HS-5 (cell line): ENCODE results near the gene TMEM273.

Experiments used
- DNase-seq: peaks from one replicate; pipeline ENCODE4 v3.0.0-alpha.2; 2012; ENCODE audit warnings: low read depth

Gene TMEM273

DNA sequence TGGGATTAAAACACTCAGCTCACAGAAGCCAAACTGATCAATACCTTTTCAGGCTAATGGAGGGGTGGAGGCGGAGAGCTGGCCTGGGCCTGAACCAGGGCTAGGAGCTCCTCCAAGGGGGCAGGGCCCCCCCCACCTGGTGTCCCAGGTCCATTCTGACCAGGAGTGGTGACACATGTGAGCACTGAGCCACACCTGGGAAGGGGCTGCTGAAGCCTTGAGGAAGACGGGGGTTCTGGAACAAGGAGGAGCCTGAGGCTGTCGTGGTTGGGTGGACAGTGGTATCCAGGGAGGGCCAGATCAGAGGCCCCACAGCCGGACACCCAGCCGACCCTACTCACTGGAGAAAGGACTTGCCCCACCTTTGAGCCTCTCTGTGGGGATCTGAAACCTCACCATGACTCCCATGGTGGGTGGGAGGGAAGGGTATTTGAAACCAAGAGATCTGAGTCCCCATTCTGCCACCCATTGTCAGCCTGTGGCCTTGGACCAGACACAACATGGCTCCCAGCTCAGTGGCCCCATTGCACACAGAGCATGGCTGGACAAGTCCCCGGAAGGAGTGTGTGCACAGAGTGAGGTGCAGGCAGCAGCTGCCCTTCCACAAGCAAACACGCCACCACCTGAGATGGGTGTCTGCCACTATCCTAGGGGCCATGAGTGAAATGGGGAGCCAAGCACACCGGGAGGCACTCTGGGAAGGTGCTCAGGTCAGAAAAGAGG lies 12.4 kb downstream of the TMEM273 start:
- no peak for DNase-seq

DNA sequence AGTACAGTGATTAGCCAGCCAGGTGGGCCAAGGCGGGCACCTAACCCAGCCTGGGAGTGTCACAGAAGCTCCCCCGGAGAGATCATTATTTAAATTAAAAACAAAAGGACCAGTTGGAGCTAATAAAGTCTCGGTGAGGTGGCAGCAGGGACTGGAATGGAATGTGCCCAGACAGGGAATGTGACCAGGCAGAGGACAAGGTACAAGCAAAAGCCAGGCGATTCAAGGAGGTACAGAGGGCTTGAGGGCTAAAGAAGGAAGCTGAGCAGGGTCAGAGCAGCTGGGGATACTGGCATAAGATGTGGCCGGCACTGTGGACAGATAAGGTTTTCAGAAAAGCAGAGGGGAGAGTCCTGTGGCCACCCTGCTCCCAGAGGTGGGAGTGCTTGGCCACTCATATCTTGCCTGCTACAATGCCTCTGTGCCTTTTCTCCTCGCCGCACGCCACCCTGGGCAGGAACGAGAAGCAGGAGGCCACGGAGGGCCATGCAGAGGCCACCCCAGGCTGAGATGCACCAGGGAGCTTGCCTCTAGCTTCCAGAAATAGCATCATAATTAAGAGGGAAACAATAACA lies 13.2 kb downstream of the TMEM273 start:
- no peak for DNase-seq

GRCh38 chr10:49174261-49174925 lies 13.8 kb downstream of the TMEM273 start:
- no peak for DNase-seq

- DNase-seq, result no peak
Observed at GRCh38 chr10:49173853-49174252, 14.3 kb downstream of the TMEM273 start.

DNA sequence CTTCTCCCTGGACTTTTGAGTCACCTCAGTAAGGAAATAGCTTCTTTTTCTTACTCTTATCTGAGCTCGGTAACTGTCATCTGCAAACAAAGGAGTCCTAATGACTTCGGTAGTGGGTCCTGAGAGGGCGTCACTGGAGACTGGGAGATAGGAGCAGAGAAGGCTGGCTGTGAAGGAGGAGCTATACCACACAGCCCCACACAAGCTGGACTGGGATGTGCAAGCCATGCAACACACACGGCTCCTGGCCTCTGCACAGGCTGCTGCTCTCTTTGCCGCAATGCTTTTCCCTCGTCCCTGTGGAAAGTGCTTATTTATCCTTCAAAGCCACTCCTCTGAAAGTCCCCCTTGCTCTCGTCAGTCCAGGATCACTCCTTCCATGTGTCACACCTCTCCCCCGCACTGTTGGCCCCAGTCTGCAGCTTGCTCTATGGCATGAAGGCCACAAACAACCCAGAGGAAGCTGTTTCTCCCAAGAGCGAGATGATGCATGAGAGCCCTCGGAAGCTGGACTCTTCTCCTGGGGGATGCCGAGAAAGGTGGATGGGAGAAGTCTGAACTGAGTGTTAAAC lies 14.9 kb downstream of the TMEM273 start:
- DNase-seq, result no peak

- DNase-seq, result no peak
Observed at GRCh38 chr10:49172777-49173132, 15.4 kb downstream of the TMEM273 start.

- no peak for DNase-seq
Observed at GRCh38 chr10:49172061-49172776, 16.0 kb downstream of the TMEM273 start.

- DNase-seq, result no peak
Observed at GRCh38 chr10:49171326-49172060, 16.7 kb downstream of the TMEM273 start.

DNA sequence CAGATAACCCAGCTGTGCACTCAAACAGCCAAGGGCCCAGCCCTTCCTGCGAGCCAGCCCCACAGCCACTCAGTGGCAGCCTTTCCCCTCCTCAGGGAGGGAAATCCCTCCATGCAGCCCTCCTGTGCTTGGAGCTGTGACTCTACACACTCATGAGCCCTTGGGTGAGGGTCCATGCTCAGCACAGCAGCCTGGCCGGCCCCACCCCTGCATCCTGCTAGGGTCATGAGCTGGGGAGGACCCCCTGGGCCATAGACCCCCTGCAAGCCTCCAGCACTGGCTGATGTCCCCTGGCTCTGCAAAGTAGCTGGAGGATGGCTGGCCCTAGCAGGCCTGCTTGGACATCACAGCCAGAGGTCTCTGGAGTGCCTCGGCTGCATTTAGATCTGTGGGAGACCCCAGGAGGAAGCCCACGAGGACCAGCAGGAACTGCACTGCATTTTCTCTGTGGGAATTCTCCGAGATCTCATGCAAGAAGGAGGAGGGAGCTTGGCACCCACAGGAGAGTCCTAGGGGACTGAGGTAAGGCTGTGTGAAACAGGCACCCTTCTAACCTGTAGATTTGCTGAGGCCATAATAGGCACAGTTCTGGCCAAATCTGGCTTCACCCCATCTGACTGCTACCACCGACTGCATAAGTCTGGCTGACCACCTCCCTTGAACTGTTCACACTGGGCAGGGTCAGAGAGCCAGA lies 17.4 kb downstream of the TMEM273 start:
- no peak for DNase-seq

GRCh38 chr10:49169776-49170175 lies 18.4 kb downstream of the TMEM273 start:
- DNase-seq, result no peak

DNA sequence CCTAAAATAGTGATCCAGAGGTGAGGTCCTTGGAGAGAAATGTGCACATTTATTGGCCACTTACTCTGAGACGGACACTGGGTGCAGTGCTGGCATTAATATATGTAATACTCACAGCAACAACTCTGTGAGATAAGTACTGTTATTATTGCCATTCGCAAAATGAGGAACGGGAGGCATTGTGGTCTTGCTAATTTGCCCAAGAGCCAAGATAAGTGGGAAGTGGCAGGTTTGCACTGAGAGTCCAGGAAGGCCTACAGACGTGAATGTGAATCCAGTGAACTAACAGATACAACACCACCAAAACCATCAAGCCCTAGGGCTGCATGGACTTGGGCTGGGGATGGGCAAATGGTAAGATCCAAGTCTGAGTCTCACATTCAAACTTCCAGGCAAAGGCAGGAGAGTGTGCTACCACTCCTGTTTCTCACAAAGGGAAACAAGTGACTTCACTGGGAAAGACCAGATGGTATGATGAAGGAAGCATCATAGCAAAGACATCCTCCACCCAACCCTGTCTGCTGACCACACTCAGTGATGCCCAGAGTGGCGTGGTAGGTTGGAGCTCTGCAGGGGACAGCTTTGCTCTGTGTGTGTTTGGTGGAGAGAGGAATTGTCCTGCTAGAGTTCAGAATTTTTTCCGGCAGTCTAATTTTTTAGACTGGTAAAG lies 19.2 kb downstream of the TMEM273 start:
- no peak for DNase-seq

GRCh38 chr10:49168171-49168540 lies 20.0 kb downstream of the TMEM273 start:
- DNase-seq, result no peak

- no peak for DNase-seq
Observed at GRCh38 chr10:49167425-49168170, 20.6 kb downstream of the TMEM273 start.

GRCh38 chr10:49166484-49167400 lies 21.4 kb downstream of the TMEM273 start:
- no peak for DNase-seq

DNA sequence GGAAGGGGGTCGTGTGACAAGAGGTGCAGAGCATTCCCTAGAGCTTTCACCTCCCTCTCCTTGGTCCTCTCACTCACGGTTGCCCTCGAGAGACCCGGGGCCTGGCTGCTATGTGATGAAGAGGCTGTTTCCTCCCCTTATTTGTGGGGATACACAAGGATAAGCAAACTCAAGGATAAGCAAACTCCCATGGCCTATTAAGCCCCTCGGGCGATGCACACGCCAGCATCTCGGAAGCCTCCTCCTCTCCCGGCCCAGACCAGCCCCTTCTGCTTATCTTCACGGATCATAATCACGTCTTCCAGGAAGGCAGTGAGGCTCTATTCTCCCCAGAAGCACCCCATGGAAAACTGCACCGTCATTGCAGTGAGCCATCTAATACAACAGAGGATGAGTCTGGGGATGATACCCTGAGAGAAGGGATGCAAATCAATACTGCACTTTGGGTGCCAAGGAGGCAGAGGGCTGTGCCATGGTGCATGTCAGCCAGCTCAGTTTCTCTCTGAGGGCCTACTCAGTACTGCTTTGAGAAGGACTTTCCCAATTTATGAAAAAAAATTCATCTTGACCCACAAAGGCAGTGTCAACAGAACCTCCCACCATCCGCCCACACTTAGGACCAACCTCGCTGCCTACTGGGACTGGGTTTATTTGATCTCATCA lies 22.2 kb downstream of the TMEM273 start:
- DNase-seq, result no peak

DNA sequence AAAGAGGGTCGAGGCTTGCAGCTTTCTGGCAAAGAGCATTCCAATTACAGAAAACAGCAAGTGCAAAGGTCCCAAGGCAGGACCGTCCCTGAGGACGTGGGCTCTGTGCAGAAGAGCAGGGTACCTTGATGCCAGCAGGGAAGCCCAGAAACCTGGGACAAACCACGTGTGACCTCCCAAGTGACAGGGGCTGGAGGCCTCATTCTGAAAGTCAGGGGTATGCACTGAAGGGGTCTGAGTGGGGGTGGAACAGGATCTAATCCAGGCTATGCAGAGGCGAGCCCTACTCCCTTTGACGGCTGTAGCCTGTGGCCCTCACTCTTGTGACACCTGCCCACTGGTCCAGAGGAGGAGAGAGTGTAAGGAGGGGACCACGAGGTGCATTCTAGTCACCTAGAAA lies 22.9 kb downstream of the TMEM273 start:
- no peak for DNase-seq

- DNase-seq, result no peak
Observed at GRCh38 chr10:49164559-49165188, 23.5 kb downstream of the TMEM273 start.

DNA sequence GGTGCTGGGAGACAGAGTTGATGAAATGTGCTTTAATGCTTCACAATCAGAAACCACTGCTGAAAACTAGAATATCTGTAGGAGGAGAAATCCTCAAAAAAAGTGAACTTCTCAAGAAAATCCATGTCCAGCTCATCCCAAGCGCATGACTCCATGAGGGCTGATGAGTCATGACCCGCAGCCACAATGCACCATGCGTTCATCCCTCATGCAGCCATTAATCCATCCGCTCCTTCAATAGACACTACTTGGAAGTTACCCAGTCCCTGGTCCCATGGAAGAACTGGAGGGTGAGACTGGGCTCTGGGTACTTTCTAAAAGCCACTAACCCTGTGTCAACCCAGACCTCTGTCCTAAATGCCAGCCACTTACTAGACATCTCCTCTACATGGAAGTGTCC lies 24.4 kb downstream of the TMEM273 start:
- DNase-seq, result no peak
